Measurements from ENCODE around the gene GPS1.

- TF ChIP-seq GATA3 (IDR thresholded peaks at IDR 0.05; ENCODE audit: low read depth, low read length) (no peak), GATA2 (IDR thresholded peaks at IDR 0.05; ENCODE audit: low read depth, low read length) (no peak)
These were observed 52.1 kb downstream of the GPS1 start for GRCh38 chr17:82103553-82104451.
